ENCODE results near the gene TMC8. TPM values are rescaled to one million over a fixed set of nuclear protein-coding genes. Genes with fewer than 3 reads are reported as not detected.
A peak's percentile ranks its signal among the peaks of the same experiment; 100 is the strongest.

The TMC8 gene
- total and polyA plus RNA-seq, 3 experiments from 2014 or later = 117 to 139 (median 126) TPM

DNA sequence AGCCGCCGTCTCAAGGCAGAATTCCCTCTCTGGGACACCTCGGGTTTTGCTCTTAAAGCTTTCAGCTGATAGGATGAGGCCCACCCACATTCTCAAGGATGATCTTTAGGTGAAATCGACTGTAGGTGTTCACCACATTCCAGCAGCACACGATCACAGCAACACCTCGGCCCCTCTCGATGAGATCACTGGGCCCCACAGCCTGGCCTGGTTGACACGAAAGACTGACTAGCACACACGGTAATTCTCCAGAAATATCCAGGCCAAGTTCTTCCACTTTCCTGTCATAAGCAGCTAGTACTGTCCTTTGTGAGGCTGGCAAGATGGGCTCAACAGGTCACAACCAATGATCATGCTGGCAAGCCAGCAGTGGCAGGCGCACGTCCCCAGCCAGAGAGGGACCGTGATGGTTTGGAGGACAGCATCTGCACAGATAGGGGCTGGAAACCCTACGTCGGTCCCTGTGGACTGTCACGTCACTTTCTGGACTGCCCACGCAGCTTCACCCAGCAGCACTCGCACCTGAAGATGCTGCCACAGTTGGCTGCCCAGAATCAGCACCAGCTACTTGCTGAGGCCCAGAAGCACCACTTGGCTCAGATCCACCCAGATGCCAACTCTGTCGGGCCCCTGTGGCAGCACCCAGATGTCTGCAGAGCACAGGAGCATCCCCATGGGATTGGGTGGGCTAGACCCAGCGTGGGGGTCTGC is 19.4 kb upstream of the TMC8 start:
- H3K36me3 ChIP-seq (ENCODE audit: insufficient read depth, low read length) = peaks cover 52% of the 10 kb centered on the region
- peak overlapping the region in 1 of 7 donors; percentile 11 for H3K4me3 Mint-ChIP-seq
- H3K9me3 Mint-ChIP-seq = no peaks in the 10 kb centered on the region
- peak in 1 of 5 donors; percentile 46 for DNase-seq
- ChIA-PET CTCF (interaction anchor here (0.9 to 7.5 kb wide), 7 partner anchors 11 to 140 kb away, joined by 3 to 100 read pairs (median 4); partner anchors contain the start of genes AFMID, TK1 and TMC6), POLR2A (interaction anchor here (0.6 to 6.6 kb wide), 6 partner anchors 17 to 267 kb away, joined by 3 to 111 read pairs (median 3); partner anchors contain the start of genes TMC6 and TMC8)
- H3K27me3 Mint-ChIP-seq = peaks cover 0 to 5% of the 10 kb centered on the region in 2 donors
- H3K27ac Mint-ChIP-seq = peak overlapping the region in 4 of 8 donors; percentile 47 to 81 (median 74)
- no peak overlapping the region for H3K4me3 ChIP-seq (ENCODE audit: low read length)
- H3K27ac ChIP-seq (ENCODE audit: low read depth, low read length) = no peak overlapping the region
- no peaks in the 10 kb centered on the region for H3K9me3 ChIP-seq (ENCODE audit: low read length)
- peaks cover 34% of the 10 kb centered on the region for H3K4me1 ChIP-seq (ENCODE audit: insufficient read depth, low read length)
- no peaks in the 10 kb centered on the region for H3K27me3 ChIP-seq (ENCODE audit: insufficient read depth, low read length, poor library complexity, severe bottlenecking)
- H3K36me3 Mint-ChIP-seq = peaks cover 4 to 81% (median 9%) of the 10 kb centered on the region in 3 donors
- peaks cover 31 to 63% (median 43%) of the 10 kb centered on the region in 3 donors for H3K4me1 Mint-ChIP-seq

DNA sequence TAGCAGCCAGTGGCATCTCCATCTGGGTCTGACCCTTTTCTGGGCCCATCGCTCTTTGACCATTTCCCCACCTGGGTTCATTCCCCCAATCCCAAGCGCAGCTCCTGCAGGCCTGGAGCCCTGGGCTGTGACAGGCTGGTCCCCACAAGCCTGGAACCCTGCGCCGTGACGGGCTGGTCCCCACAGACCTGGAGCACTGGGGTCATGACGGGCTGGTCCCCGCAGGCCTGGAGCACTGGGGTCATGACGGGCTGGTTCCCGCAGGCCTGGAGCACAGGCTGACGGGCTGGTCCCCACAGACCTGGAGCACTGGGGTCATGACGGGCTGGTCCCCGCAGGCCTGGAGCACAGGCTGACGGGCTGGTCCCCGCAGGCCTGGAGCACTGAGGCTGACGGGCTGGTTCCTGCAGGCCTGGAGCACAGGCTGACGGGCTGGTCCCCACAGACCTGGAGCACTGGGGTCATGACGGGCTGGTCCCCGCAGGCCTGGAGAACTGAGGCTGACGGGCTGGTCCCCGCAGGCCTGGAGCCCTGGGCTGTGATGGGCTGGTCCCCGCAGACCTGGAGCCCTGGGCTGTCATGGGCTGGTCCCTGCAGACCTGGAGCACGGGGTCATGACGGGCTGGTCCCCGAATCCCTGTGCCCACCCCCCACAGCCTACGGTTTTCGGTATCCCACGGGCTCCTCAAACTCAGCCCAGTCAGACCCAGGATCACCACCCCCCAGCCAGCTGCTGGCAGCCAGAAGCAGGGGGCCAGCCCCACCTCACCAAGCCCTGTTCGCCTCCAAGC is 18.6 kb upstream of the TMC8 start:
- Mint-ChIP-seq H3K27ac (peak overlapping the region in 5 of 8 donors; percentile 0 to 97 (median 83)), H3K36me3 (peaks cover 4 to 85% (median 9%) of the 10 kb centered on the region in 3 donors), H3K4me3 (peak overlapping the region in 1 of 7 donors; percentile 77), H3K9me3 (no peaks in the 10 kb centered on the region), H3K27me3 (peaks cover 0 to 5% of the 10 kb centered on the region in 2 donors), H3K4me1 (peaks cover 33 to 65% (median 42%) of the 10 kb centered on the region in 3 donors)
- peak in 1 of 5 donors; percentile 51 for DNase-seq
- peaks cover 34% of the 10 kb centered on the region for H3K4me1 ChIP-seq (ENCODE audit: insufficient read depth, low read length)
- no peaks in the 10 kb centered on the region for H3K27me3 ChIP-seq (ENCODE audit: insufficient read depth, low read length, poor library complexity, severe bottlenecking)
- no peak overlapping the region for H3K4me3 ChIP-seq (ENCODE audit: low read length)
- no peaks in the 10 kb centered on the region for H3K9me3 ChIP-seq (ENCODE audit: low read length)
- peaks cover 56% of the 10 kb centered on the region for H3K36me3 ChIP-seq (ENCODE audit: insufficient read depth, low read length)
- H3K27ac ChIP-seq (ENCODE audit: low read depth, low read length) = no peak overlapping the region
- ChIA-PET CTCF (interaction anchor here (1.0 to 7.5 kb wide), 14 partner anchors 10 to 139 kb away, joined by 3 to 100 read pairs (median 4); partner anchors contain the start of genes TMC6 and TMC8), POLR2A (interaction anchor here (0.9 to 6.6 kb wide), 5 partner anchors 16 to 58 kb away, joined by 3 to 111 read pairs (median 4); partner anchors contain the start of genes TMC6 and TMC8)

DNA sequence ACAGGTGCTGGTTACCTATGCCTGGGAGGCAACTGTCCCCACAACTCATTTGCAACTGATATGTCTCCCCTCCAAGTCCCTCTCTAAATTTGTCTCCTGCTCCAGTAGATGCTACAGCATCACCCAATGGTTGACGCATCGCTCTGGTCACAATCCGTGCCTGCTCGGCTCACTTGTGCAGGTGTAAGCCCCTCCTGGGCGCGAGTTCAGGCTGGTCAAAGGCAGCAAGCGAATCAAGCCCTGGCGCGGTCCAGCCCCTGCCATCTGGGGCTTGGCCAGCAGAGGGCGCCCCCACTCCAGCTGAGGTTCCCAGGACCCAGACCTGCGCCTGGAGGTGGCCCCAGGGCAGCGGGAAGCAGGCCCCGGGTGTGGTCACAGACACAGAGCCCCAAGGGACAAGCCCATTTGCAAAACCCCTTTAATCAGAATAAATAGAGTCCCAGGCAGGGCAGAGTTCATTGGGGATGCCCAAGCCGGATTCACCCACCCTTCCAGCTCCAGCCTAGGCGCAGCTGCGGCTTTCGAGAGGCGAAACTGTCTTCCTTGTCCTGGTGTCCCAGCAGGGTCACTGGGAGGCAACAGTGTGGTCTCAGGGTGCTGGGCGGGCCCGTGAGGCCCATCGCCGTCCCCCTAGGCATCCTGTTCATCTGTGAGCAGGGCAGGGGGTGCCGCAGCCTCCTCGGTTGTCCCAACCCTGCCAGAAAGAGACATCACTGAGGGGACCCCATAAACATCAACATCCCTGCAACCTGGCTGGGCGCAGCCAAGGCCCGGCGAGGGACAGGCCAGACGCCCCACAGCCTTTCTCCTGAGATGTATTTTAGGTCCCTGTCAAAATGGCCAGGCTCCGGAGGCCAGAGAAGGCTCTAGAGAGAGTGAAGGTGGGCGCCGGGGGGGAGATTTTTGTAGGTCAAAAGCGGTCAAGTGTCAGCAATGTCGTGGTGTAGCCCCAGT is 17.8 kb upstream of the TMC8 start:
- H3K27me3 Mint-ChIP-seq = peaks cover 0 to 5% of the 10 kb centered on the region in 2 donors
- peaks cover 61% of the 10 kb centered on the region for H3K36me3 ChIP-seq (ENCODE audit: insufficient read depth, low read length)
- peak overlapping the region in 6 of 7 donors; percentile 36 to 77 (median 62) for H3K4me3 Mint-ChIP-seq
- no peak overlapping the region for H3K4me3 ChIP-seq (ENCODE audit: low read length)
- no peaks in the 10 kb centered on the region for H3K9me3 ChIP-seq (ENCODE audit: low read length)
- H3K9me3 Mint-ChIP-seq = no peaks in the 10 kb centered on the region
- peaks cover 35 to 66% (median 35%) of the 10 kb centered on the region in 3 donors for H3K4me1 Mint-ChIP-seq
- DNase-seq = peak; percentile 69 to 83 (median 71)
- no peaks in the 10 kb centered on the region for H3K27me3 ChIP-seq (ENCODE audit: insufficient read depth, low read length, poor library complexity, severe bottlenecking)
- H3K27ac Mint-ChIP-seq = peak overlapping the region; percentile 23 to 97 (median 85)
- POLR2A ChIA-PET = interaction anchor here (1.0 to 6.6 kb wide), 4 partner anchors 8 to 64 kb away, joined by 3 to 111 read pairs (median 25); partner anchors contain the start of genes TMC6 and TMC8
- CTCF ChIA-PET = interaction anchor here (0.8 to 7.5 kb wide), 14 partner anchors 9 to 138 kb away, joined by 3 to 100 read pairs (median 4); partner anchors contain the start of genes TMC6 and TMC8
- peaks cover 4 to 83% (median 9%) of the 10 kb centered on the region in 3 donors for H3K36me3 Mint-ChIP-seq
- H3K27ac ChIP-seq (ENCODE audit: low read depth, low read length) = no peak overlapping the region
- H3K4me1 ChIP-seq (ENCODE audit: insufficient read depth, low read length) = peaks cover 34% of the 10 kb centered on the region

DNA sequence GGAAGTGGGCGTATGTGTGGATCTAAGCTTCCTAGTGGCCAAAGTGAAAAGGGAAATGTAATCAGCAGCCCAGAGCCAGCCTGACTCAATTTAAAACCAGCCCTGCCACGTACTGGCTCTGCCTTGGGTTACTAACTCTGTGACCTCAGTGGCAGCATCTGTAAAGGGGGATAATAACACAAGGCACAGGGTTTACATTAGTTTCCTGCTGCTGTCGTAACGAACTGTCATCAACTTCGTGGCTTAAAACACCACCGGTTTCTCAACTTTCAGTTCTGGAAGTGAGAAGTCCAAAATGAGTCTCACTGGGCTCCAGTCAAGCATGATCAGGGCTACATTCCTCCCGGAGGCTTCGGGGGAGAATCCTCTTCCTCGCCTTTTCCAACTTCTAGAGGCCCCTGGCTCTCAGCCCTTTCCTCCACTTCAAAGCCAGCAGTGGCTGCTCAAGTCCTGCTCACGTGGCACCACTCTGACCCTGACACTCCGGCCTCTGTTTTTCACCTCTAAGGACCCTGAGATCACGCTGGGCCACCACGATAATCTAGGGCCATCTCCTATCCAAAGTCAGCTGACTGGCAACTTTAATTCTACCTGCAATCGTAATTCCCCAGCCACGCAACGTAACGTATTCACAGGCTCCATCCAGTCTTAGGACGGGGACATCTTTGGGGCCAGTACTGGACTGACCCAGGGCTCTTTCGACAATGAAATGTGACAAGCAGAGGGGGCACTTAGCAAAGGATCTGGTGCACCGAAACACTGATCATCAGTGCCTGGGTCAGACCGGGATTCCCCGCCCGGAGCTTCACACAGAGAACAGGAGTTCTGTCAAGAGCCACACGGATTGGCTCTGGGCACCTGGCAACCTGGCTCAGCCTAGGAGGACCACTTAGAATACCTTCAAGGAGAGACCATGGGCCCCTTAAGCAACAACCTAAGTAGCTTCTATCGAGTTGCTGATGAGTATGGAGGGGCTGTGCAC is 16.5 kb upstream of the TMC8 start:
- Histone ChIP-seq H3K27ac (ENCODE audit: low read depth, low read length) (peak overlapping the region; percentile 19), H3K9me3 (ENCODE audit: low read length) (no peaks in the 10 kb centered on the region), H3K4me3 (ENCODE audit: low read length) (no peak overlapping the region), H3K4me1 (ENCODE audit: insufficient read depth, low read length) (peaks cover 45% of the 10 kb centered on the region), H3K36me3 (ENCODE audit: insufficient read depth, low read length) (peaks cover 69% of the 10 kb centered on the region), H3K27me3 (ENCODE audit: insufficient read depth, low read length, poor library complexity, severe bottlenecking) (no peaks in the 10 kb centered on the region)
- DNase-seq = peak in 2 of 5 donors; percentile 43 to 50
- peak overlapping the region in 5 of 7 donors; percentile 6 to 75 (median 44) for H3K4me3 Mint-ChIP-seq
- H3K9me3 Mint-ChIP-seq = no peaks in the 10 kb centered on the region
- peaks cover 0 to 5% of the 10 kb centered on the region in 2 donors for H3K27me3 Mint-ChIP-seq
- ChIA-PET CTCF (interaction anchor here (0.6 to 7.5 kb wide), 11 partner anchors 8 to 137 kb away, joined by 3 to 100 read pairs (median 5); partner anchors contain the start of gene TMC8), POLR2A (interaction anchor here (0.7 to 6.6 kb wide), 4 partner anchors 14 to 28 kb away, joined by 3 to 111 read pairs (median 24); partner anchors contain the start of genes TMC6 and TMC8)
- H3K4me1 Mint-ChIP-seq = peaks cover 35 to 66% (median 36%) of the 10 kb centered on the region in 3 donors
- peak overlapping the region; percentile 83 to 97 (median 86) for H3K27ac Mint-ChIP-seq
- peaks cover 4 to 80% (median 9%) of the 10 kb centered on the region in 3 donors for H3K36me3 Mint-ChIP-seq

DNA sequence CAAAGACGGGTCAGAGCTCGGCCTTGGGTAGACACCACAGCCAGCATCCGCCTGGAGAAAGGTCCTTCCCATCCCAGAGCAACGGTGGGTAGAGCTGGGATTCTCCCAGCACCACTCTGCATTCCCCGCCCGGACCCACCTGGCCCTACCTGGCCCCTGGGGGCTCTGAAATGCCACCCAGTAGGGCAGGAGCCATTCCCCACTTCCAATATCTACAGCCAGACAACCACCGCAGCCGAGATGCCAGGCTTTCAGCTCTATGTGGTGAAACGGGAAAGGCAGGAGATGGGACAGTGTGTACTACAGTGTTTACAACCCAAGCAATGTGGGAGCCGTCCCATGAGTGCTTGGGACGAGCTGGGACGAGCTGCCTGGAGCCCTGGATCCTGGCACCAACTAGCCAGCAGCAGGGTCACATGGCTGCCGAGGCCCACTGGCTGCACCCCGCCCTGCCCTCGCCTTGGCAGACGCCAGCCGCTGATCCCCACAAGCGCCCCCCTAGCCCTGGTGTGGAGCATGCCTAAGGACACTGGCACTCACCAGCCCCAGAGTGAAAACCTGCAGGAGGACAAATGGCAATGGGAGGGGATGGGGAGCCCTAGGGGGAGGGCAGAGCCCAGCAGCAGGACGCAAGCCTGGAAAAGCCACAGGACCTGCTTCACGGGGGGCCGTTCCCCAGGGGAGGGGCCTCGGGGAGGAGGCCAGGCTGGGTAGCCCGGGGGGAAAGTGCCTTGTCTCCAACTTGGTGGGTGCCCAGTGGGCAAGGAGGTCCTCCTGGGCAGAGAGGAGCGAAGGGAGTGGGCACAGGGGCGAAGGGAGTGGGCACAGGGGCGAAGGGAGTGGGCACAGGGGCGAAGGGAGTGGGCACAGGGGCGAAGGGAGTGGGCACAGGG is 15.5 kb upstream of the TMC8 start:
- H3K36me3 Mint-ChIP-seq = peaks cover 4 to 76% (median 9%) of the 10 kb centered on the region in 3 donors
- POLR2A ChIA-PET = interaction anchor here (0.7 to 6.6 kb wide), 8 partner anchors 13 to 141 kb away, joined by 3 to 111 read pairs (median 6); partner anchors contain the start of genes TMC6 and TMC8
- no peaks in the 10 kb centered on the region for H3K27me3 ChIP-seq (ENCODE audit: insufficient read depth, low read length, poor library complexity, severe bottlenecking)
- peak overlapping the region in 7 of 8 donors; percentile 35 to 95 (median 76) for H3K27ac Mint-ChIP-seq
- H3K9me3 Mint-ChIP-seq = no peaks in the 10 kb centered on the region
- H3K4me1 ChIP-seq (ENCODE audit: insufficient read depth, low read length) = peaks cover 49% of the 10 kb centered on the region
- peak overlapping the region in 2 of 7 donors; percentile 9 to 12 for H3K4me3 Mint-ChIP-seq
- no peak overlapping the region for H3K27ac ChIP-seq (ENCODE audit: low read depth, low read length)
- H3K4me3 ChIP-seq (ENCODE audit: low read length) = no peak overlapping the region
- CTCF ChIA-PET = interaction anchor here (0.6 to 7.5 kb wide), 9 partner anchors 10 to 63 kb away, joined by 3 to 100 read pairs (median 5); partner anchors contain the start of gene TMC8
- peak in 1 of 5 donors; percentile 45 for DNase-seq
- no peaks in the 10 kb centered on the region for H3K9me3 ChIP-seq (ENCODE audit: low read length)
- H3K36me3 ChIP-seq (ENCODE audit: insufficient read depth, low read length) = peaks cover 73% of the 10 kb centered on the region
- peaks cover 0 to 5% of the 10 kb centered on the region in 2 donors for H3K27me3 Mint-ChIP-seq
- H3K4me1 Mint-ChIP-seq = peaks cover 35 to 67% (median 36%) of the 10 kb centered on the region in 3 donors
